Astrocyte of the cerebellum (primary cell): ENCODE measurements around the gene EPG5.
A peak's percentile ranks its signal among the peaks of the same experiment; 100 is the strongest.

Experiments
- DNase-seq: peaks from one replicate; pipeline ENCODE4 v3.0.0-alpha.2; 2011; ENCODE audit warnings: low read depth
- H3K4me3 ChIP-seq: 2 replicates; pipeline ENCODE4 v1.5.1; 2011; ENCODE audit warnings: mild to moderate bottlenecking, low read depth, low read length, moderate library complexity
- CTCF ChIP-seq: IDR thresholded peaks from 2 replicates; pipeline ENCODE4 v1.5.1; 2012; ENCODE audit warnings: low read length, low read depth, moderate library complexity, mild to moderate bottlenecking; ENCODE audit errors: missing control alignments
- in situ Hi-C: cut with HindIII; loops from 2 replicates; pipeline ENCODE4 v1.10.0; 2017; ENCODE audit warnings: low sequenced_read_pairs

Gene EPG5

GRCh38 chr18:45910405-45911023, 56.6 kb downstream of the EPG5 start:
- no peak overlapping the region for H3K4me3 ChIP-seq
- in situ Hi-C loops, result no loop called here
- TF ChIP-seq CTCF, result peak; percentile 96
- DNase-seq, result peak; percentile 42

- in situ Hi-C loops, result loop anchor here (5.0 kb wide), 1 partner anchor 224 kb away; no protein-coding TSS in a partner anchor
- H3K4me3 ChIP-seq, result no peak overlapping the region
- no peak for TF ChIP-seq CTCF
- DNase-seq, result peak; percentile 84
Measured at GRCh38 chr18:45901654-45902210, 65.4 kb downstream of the EPG5 start.

GRCh38 chr18:45900623-45901022, 66.5 kb downstream of the EPG5 start:
- no peak for DNase-seq
- no peak overlapping the region for H3K4me3 ChIP-seq
- in situ Hi-C loops, result loop anchor here (5.0 kb wide), 1 partner anchor 223 kb away; no protein-coding TSS in a partner anchor
- no peak for TF ChIP-seq CTCF

- in situ Hi-C loops, result no loop called here
- H3K4me3 ChIP-seq, result no peak overlapping the region
- no peak for TF ChIP-seq CTCF
- DNase-seq, result no peak
Measured at GRCh38 chr18:45896991-45897390, 70.1 kb downstream of the EPG5 start.

GRCh38 chr18:45896452-45896851, 70.7 kb downstream of the EPG5 start:
- DNase-seq, result no peak
- in situ Hi-C loops, result no loop called here
- TF ChIP-seq CTCF, result no peak
- H3K4me3 ChIP-seq, result no peak overlapping the region

- no peak overlapping the region for H3K4me3 ChIP-seq
- no peak for DNase-seq
- in situ Hi-C loops, result no loop called here
- no peak for TF ChIP-seq CTCF
Measured at GRCh38 chr18:45895339-45895738, 71.8 kb downstream of the EPG5 start.
